GM23338 (cell line): ENCODE data around the gene IRAK2. TPM values are rescaled to one million over a fixed set of nuclear protein-coding genes. Genes with fewer than 3 reads are reported as not detected.

Experiments
- ATAC-seq: fragments of 200-7000 bp; cut with Tn5 transposase; 3 replicates; pipeline ENCODE4 v1.9.1; 2020
- DNase-seq: peaks from one replicate; pipeline ENCODE4 v3.0.0-alpha.2; 2015; ENCODE audit warnings: low spot score
- H2AFZ ChIP-seq: fragments of 200-600 bp; sonication (generic); 2 replicates; pipeline ENCODE4 v1.8.0; 2016; ENCODE audit warnings: antibody characterized with exemption, mild to moderate bottlenecking, moderate library complexity
- H3F3A ChIP-seq: fragments of 200-600 bp; sonication (generic); replicated peaks from 2 replicates; pipeline ENCODE4 v1.8.0; 2017; ENCODE audit warnings: antibody characterized with exemption, mixed run types, low read depth
- H3K27ac ChIP-seq: fragments of 200-600 bp; sonication (generic); 2 replicates; pipeline ENCODE4 v1.6.1; 2016; ENCODE audit warnings: low read depth
- H3K27me3 ChIP-seq: fragments of 200-600 bp; sonication (generic); 2 replicates; pipeline ENCODE4 v1.8.0; 2016; ENCODE audit warnings: mild to moderate bottlenecking, mixed run types, moderate library complexity; ENCODE audit not compliant: insufficient read depth
- H3K36me3 ChIP-seq: fragments of 200-600 bp; sonication (generic); 2 replicates; pipeline ENCODE4 v1.8.0; 2016; ENCODE audit warnings: mild to moderate bottlenecking; ENCODE audit not compliant: insufficient read depth
- H3K4me1 ChIP-seq: fragments of 200-600 bp; sonication (generic); 2 replicates; pipeline ENCODE4 v1.8.0; 2016; ENCODE audit warnings: mild to moderate bottlenecking, moderate library complexity; ENCODE audit not compliant: insufficient read depth
- H3K4me2 ChIP-seq: fragments of 200-600 bp; sonication (generic); 2 replicates; pipeline ENCODE4 v1.7.1; 2017; ENCODE audit warnings: mixed run types
- H3K4me3 ChIP-seq: fragments of 200-600 bp; sonication (generic); 2 replicates; pipeline ENCODE4 v1.6.1; 2016; ENCODE audit warnings: mixed run types
- H3K79me2 ChIP-seq: fragments of 200-600 bp; sonication (generic); replicated peaks from 2 replicates; pipeline ENCODE4 v1.8.0; 2017; ENCODE audit warnings: mild to moderate bottlenecking; ENCODE audit not compliant: insufficient read depth
- H3K9me2 ChIP-seq: fragments of 200-600 bp; sonication (generic); 2 replicates; pipeline ENCODE4 v1.8.0; 2017; ENCODE audit not compliant: insufficient read depth
- H4K20me1 ChIP-seq: fragments of 200-600 bp; sonication (generic); replicated peaks from 2 replicates; pipeline ENCODE4 v1.8.0; 2017; ENCODE audit warnings: mild to moderate bottlenecking; ENCODE audit not compliant: insufficient read depth
- H3K27ac Mint-ChIP-seq: 2 replicates; pipeline ENCODE4 v1.8.0; 2020; ENCODE audit warnings: inconsistent platforms, mild to moderate bottlenecking, moderate library complexity, mixed read lengths
- H3K27me3 Mint-ChIP-seq: 3 replicates; pipeline ENCODE4 v1.8.0; 2022; ENCODE audit warnings: low read depth, mild to moderate bottlenecking, moderate library complexity, mixed read lengths, inconsistent platforms; ENCODE audit not compliant: insufficient read depth, poor library complexity
- H3K36me3 Mint-ChIP-seq: 3 replicates; pipeline ENCODE4 v1.8.0; 2021; ENCODE audit warnings: low read depth, mild to moderate bottlenecking, inconsistent platforms, moderate library complexity, mixed read lengths
- H3K4me1 Mint-ChIP-seq: 3 replicates; pipeline ENCODE4 v1.8.0; 2020; ENCODE audit warnings: mild to moderate bottlenecking, inconsistent platforms, mixed read lengths
- H3K4me3 Mint-ChIP-seq: 3 replicates; pipeline ENCODE4 v1.8.0; 2021; ENCODE audit warnings: moderate library complexity, mild to moderate bottlenecking, inconsistent platforms, mixed read lengths
- H3K9me3 Mint-ChIP-seq: 3 replicates; pipeline ENCODE4 v1.8.0; 2020; ENCODE audit warnings: moderate library complexity, mild to moderate bottlenecking, inconsistent platforms, mixed read lengths
- EZH2 ChIP-seq: fragments of 200-600 bp; sonication (generic); IDR thresholded peaks from one replicate; pipeline ENCODE4 v1.8.0; 2017; ENCODE audit warnings: antibody characterized with exemption, mild to moderate bottlenecking, low read depth; ENCODE audit not compliant: unreplicated experiment
- EZH2phosphoT487 ChIP-seq: fragments of 200-600 bp; sonication (generic); IDR thresholded peaks from one replicate; pipeline ENCODE4 v1.8.1; 2018; ENCODE audit warnings: antibody characterized with exemption; ENCODE audit not compliant: unreplicated experiment
- JUNB ChIP-seq: IDR thresholded peaks from one replicate; pipeline ENCODE4 v1.6.1; 2016; ENCODE audit warnings: antibody characterized with exemption; ENCODE audit not compliant: unreplicated experiment
- NANOG ChIP-seq: IDR thresholded peaks from 2 replicates; pipeline ENCODE4 v1.6.1; 2016; ENCODE audit warnings: antibody characterized with exemption, borderline replicate concordance
- STAT1 ChIP-seq: IDR thresholded peaks from one replicate; pipeline ENCODE4 v1.6.1; 2016; ENCODE audit warnings: antibody characterized with exemption; ENCODE audit not compliant: unreplicated experiment
- ZNF331 ChIP-seq: fragments of 250-450 bp; sonication (Bioruptor Pico); IDR thresholded peaks from 2 replicates; pipeline ENCODE4 v1.5.0; 2020; ENCODE audit warnings: low read depth, mild to moderate bottlenecking, moderate library complexity
- polyA plus RNA-seq: library from polyadenylated mRNA; unstranded; fragments of >200 nt; fragmentation: Nextera tagmentation; extraction: Ambion mirVana; gene quantifications from 2 replicates; pipeline ENCODE4 v1.2.1, GENCODE V29; 2016
- small RNA-seq: library from RNA; depleted of rRNA; stranded (forward); fragments of <200 nt; gene quantifications from one replicate; pipeline ENCODE3, GENCODE V24; 2014; ENCODE audit warnings: low replicate concordance
- total RNA-seq: library from RNA; depleted of rRNA; stranded (reverse); fragments of >200 nt; shearing (Covaris generic); gene quantifications from 2 replicates; pipeline ENCODE4 v1.2.3, GENCODE V29; 2014; rRNA removed

IRAK2 gene
- total and polyA plus RNA-seq, 2 experiments from 2014 or later, result 0.37 to 1.4 TPM

- TF ChIP-seq STAT1 (no peak), JUNB (no peak), ZNF331 (CRISPR knock-in tag) (no peak), NANOG (no peak), EZH2phosphoT487 (no peak)
- peaks cover 8% of the 10 kb centered on the region for H3K36me3 Mint-ChIP-seq
- no peak overlapping the region for H3K4me3 Mint-ChIP-seq
- no peak overlapping the region for H3K4me2 ChIP-seq
- H4K20me1 ChIP-seq, result no peaks in the 10 kb centered on the region
- no peaks in the 10 kb centered on the region for H3K27me3 ChIP-seq
- H3K36me3 ChIP-seq, result no peaks in the 10 kb centered on the region
- DNase-seq, result no peak
- no peak for ATAC-seq
- H3K4me3 ChIP-seq, result no peak overlapping the region
- H3K4me1 Mint-ChIP-seq, result peaks cover 8% of the 10 kb centered on the region
- no peaks in the 10 kb centered on the region for H3K79me2 ChIP-seq
- H3K27ac ChIP-seq, result no peak overlapping the region
- H3K9me2 ChIP-seq, result no peaks in the 10 kb centered on the region
- peaks cover 5% of the 10 kb centered on the region; the same call in 1 of the 2 replicates for H3K4me1 ChIP-seq
- H3K9me3 Mint-ChIP-seq, result no peaks in the 10 kb centered on the region; the same call in 2 of the 3 replicates
- H2AFZ ChIP-seq, result no peak overlapping the region
- no peak overlapping the region; the same call in 1 of the 2 replicates for H3K27ac Mint-ChIP-seq
- H3K27me3 Mint-ChIP-seq, result no peaks in the 10 kb centered on the region
- H3F3A ChIP-seq, result no peaks in the 10 kb centered on the region
These were observed 126.9 kb downstream of the IRAK2 start for GRCh38 chr3:10291641-10292040.

DNA sequence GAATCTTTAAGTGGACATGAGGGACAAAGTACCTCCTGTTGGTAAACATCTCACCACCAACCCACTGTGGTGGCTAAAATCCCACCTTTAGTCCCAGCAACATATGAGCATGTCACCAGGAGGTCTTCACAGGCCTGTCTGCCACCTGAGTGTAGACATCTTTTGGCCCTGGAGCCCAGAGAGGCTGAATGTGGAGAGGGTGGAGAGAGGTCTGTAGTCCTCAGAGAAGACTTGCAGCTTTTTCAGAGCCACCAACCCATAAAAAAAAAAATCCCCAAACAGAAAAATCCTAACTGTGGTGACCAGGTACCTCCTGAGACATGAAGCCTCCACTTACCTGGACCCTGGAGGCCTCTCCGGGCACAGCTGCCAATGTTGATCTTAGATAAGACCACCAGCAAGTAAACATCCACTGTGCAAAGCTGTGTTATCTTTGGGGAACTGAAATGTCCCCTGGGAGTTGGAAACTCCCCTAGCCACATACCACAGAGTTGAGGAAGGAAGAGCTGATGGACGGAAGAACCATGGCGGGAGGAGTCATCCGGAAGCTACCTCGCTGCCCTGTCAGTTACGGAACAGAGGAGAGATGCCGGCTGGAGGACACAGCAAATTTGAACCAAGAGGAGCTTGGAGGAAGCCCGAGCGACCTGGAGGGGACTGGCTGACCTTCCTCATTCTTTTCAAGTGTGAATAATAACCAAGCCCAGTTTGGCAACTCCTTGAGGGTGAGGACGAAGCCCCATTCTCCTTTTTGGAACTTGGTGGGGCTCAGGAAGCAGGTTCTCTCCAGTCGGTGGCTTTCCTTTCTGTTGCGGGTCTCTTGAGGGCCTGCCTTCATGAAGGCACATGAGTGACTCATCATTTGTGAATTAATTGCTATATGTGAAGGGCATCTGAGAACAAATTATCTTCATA lies 128.0 kb downstream of the IRAK2 start, which contains the start of gene GHRL:
TSS of gene GHRL (minus strand) at position 443 of the 915 bp plus-strand sequence. CDS start 2,767 bp downstream, outside the sequence.
- no peak within 1 kb of the TSS for H2AFZ ChIP-seq
- no peaks in the 10 kb centered on the region for H3K79me2 ChIP-seq
- H3K27me3 Mint-ChIP-seq, result no peaks in the 10 kb centered on the region
- TF ChIP-seq EZH2 (no peak), STAT1 (no peak)
- H3F3A ChIP-seq, result no peaks in the 10 kb centered on the region
- no peak within 1 kb of the TSS for H3K4me3 ChIP-seq
- no peaks in the 10 kb centered on the region for H3K36me3 ChIP-seq
- no peak within 1 kb of the TSS for H3K27ac ChIP-seq
- H3K4me2 ChIP-seq, result no peak within 1 kb of the TSS
- no peaks in the 10 kb centered on the region; the same call in 2 of the 3 replicates for H3K9me3 Mint-ChIP-seq
- H3K4me1 Mint-ChIP-seq, result no peaks in the 10 kb centered on the region; the same call in 2 of the 3 replicates
- H3K27me3 ChIP-seq, result no peaks in the 10 kb centered on the region
- H3K36me3 Mint-ChIP-seq, result peaks cover 10% of the 10 kb centered on the region
- no peaks in the 10 kb centered on the region for H4K20me1 ChIP-seq
- no peaks in the 10 kb centered on the region for H3K9me2 ChIP-seq
- DNase-seq (no peak), ATAC-seq (no peak)
- H3K27ac Mint-ChIP-seq, result peak within 1 kb of the TSS; percentile 73
- no peaks in the 10 kb centered on the region for H3K4me1 ChIP-seq
- no peak within 1 kb of the TSS for H3K4me3 Mint-ChIP-seq

Small RNA genes lying within 50 kb of the gene (small RNA-seq; reads per million reads assigned to genes)
- not detected for gene RF02126

Other genes with a start within 250 kb of the IRAK2 start
- gene IL17RC, start 247.8 kb upstream of the IRAK2 start, total RNA-seq, result 12.6 and 15.0 TPM in 2 replicates
- 8.4 and 10.2 TPM in 2 replicates for gene IL17RC, start 247.8 kb upstream of the IRAK2 start, polyA plus RNA-seq
- gene CRELD1, start 231.1 kb upstream of the IRAK2 start, total RNA-seq, result 8.4 and 11.5 TPM in 2 replicates
- 13.1 and 14.3 TPM in 2 replicates for gene CRELD1, start 231.1 kb upstream of the IRAK2 start, polyA plus RNA-seq
- gene PRRT3, start 212.5 kb upstream of the IRAK2 start, total RNA-seq, result 5.1 and 6.9 TPM in 2 replicates
- 4.3 TPM in 2 replicates for gene PRRT3, start 212.5 kb upstream of the IRAK2 start, polyA plus RNA-seq
- gene EMC3, start 178.1 kb upstream of the IRAK2 start, total RNA-seq, result 23.8 and 36.2 TPM in 2 replicates
- 42.8 and 46.5 TPM in 2 replicates for gene EMC3, start 178.1 kb upstream of the IRAK2 start, polyA plus RNA-seq
- 71.6 and 94.4 TPM in 2 replicates for gene FANCD2, start 138.5 kb upstream of the IRAK2 start, total RNA-seq
- 59.5 and 61.5 TPM in 2 replicates for gene FANCD2, start 138.5 kb upstream of the IRAK2 start, polyA plus RNA-seq
- not detected in 2 replicates for gene FANCD2OS, start 56.7 kb upstream of the IRAK2 start, total RNA-seq
- gene FANCD2OS, start 56.7 kb upstream of the IRAK2 start, polyA plus RNA-seq, result 0.94 TPM in 1 of 2 replicates, not detected in the other
- 104 and 130 TPM in 2 replicates for gene BRK1, start 49.2 kb upstream of the IRAK2 start, total RNA-seq
- gene BRK1, start 49.2 kb upstream of the IRAK2 start, polyA plus RNA-seq, result 148 and 165 TPM in 2 replicates
- 46.7 and 62.8 TPM in 2 replicates for gene VHL, start 23.1 kb upstream of the IRAK2 start, total RNA-seq
- 16.7 and 18.7 TPM in 2 replicates for gene VHL, start 23.1 kb upstream of the IRAK2 start, polyA plus RNA-seq
- 19.1 and 21.8 TPM in 2 replicates for gene TATDN2, start 83.5 kb downstream of the IRAK2 start, total RNA-seq
- 4.8 and 6.1 TPM in 2 replicates for gene TATDN2, start 83.5 kb downstream of the IRAK2 start, polyA plus RNA-seq
- not detected in 2 replicates for gene GHRL, start 128.0 kb downstream of the IRAK2 start, total RNA-seq
- gene GHRL, start 128.0 kb downstream of the IRAK2 start, polyA plus RNA-seq, result 0.52 and 0.78 TPM in 2 replicates
- gene SEC13, start 156.2 kb downstream of the IRAK2 start, total RNA-seq, result 108 and 132 TPM in 2 replicates
- gene SEC13, start 156.2 kb downstream of the IRAK2 start, polyA plus RNA-seq, result 106 and 109 TPM in 2 replicates